Measurements from ENCODE around the gene CAPG.

CAPG gene

GRCh38 chr2:85433511-85434089, 23.4 kb upstream of the CAPG start:
- DNase-seq (ENCODE audit: low read depth): peak; percentile 91

GRCh38 chr2:85431570-85432205, 21.5 kb upstream of the CAPG start:
- DNase-seq (ENCODE audit: low read depth): no peak
- TF ChIP-seq CTCF (IDR thresholded peaks at IDR 0.05; ENCODE audit: low read length, missing control alignments): no peak
- H3K4me3 ChIP-seq (replicated peaks; ENCODE audit: low read depth, low read length): no peak overlapping the region

More at GRCh38 chr2:85433511-85434089, 23.4 kb upstream of the CAPG start:
- no peak overlapping the region for H3K4me3 ChIP-seq (replicated peaks; ENCODE audit: low read depth, low read length)
- no peak for TF ChIP-seq CTCF (IDR thresholded peaks at IDR 0.05; ENCODE audit: low read length, missing control alignments)

GRCh38 chr2:85430752-85431569, 20.8 kb upstream of the CAPG start:
- no peak for TF ChIP-seq CTCF (IDR thresholded peaks at IDR 0.05; ENCODE audit: low read length, missing control alignments)
- no peak overlapping the region for H3K4me3 ChIP-seq (replicated peaks; ENCODE audit: low read depth, low read length)
- no peak for DNase-seq (ENCODE audit: low read depth)

DNA sequence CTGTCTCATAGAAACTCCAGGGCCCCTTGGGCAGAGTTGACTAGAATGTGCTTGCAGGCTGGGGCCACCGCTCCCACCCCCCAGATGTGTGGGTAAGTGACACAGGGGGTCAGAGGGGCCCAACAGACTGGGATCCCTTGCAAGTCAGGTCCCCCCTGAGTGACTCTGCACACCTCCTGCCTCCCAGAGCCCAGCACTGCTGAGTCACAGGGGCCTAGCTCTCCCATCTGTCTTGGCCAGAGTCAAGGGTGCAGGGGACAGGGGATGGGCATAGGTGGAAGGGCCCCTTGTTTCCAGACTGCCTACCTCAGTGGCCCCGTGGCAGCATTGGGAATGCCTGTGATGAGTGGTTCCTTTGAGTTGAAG, 19.7 kb upstream of the CAPG start:
- TF ChIP-seq CTCF (IDR thresholded peaks at IDR 0.05; ENCODE audit: low read length, missing control alignments): no peak
- no peak overlapping the region for H3K4me3 ChIP-seq (replicated peaks; ENCODE audit: low read depth, low read length)
- DNase-seq (ENCODE audit: low read depth): no peak

DNA sequence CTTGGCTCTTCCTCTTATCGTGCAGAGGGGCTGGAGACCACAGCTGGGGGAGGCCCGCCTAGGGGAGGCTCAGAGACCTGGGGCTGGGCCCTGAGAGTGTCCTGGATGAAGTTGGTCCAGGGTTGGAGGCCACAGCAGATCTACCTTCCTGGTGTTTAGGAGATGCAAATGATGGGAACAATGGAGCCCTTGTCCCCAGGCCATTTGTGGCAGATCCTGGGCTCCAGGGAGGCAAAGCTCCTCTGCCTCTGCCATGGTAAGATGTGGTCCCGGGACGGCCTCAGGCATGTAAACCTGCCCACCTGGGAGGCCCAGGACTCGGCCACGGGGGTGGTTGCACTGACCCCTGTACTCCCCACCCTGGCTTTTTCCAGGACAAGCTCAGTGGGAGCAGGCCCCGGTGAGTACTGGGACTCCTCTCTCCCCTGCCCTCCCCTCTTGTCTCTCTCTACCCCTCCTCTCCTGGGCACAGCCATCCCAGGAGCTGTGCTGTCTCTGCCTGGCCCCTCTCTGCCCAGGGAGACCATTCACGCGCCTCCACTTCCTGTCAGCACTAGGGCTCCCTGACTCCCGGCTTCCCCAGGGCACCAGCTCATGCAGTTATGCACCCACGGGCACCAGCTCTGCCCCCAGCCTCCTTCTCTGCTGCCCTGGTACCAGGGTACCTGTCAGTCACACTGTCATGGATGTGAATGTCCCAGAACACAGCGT, 19.2 kb upstream of the CAPG start:
- no peak overlapping the region for H3K4me3 ChIP-seq (replicated peaks; ENCODE audit: low read depth, low read length)
- no peak for DNase-seq (ENCODE audit: low read depth)
- no peak for TF ChIP-seq CTCF (IDR thresholded peaks at IDR 0.05; ENCODE audit: low read length, missing control alignments)

GRCh38 chr2:85428343-85428881, 18.2 kb upstream of the CAPG start:
- DNase-seq (ENCODE audit: low read depth): no peak
- no peak for TF ChIP-seq CTCF (IDR thresholded peaks at IDR 0.05; ENCODE audit: low read length, missing control alignments)

More at GRCh38 chr2:85428343-85428881, 18.2 kb upstream of the CAPG start:
- H3K4me3 ChIP-seq (replicated peaks; ENCODE audit: low read depth, low read length): no peak overlapping the region
